Psoas muscle (tissue), 8 donors: ENCODE measurements around the gene TMEM51. TPM values are rescaled to one million over a fixed set of nuclear protein-coding genes. Genes with fewer than 3 reads are reported as not detected.

Experiments used
- ATAC-seq, 4 donors: fragments of 200-7000 bp; cut with Tn5 transposase; one replicate each; pipeline ENCODE4 v1.9.1; 2020; ENCODE audit warnings: moderate library complexity in 3 of 4, mild to moderate bottlenecking in 2 of 4
- DNase-seq, 2 donors: peaks; one replicate each; pipeline ENCODE4 v3.0.0-alpha.2; 2020
- H3K27ac ChIP-seq: fragments of 200-600 bp; one replicate; pipeline ENCODE4 v1.8.0; 2022
- H3K27me3 ChIP-seq, 3 donors: fragments of 200-600 bp in 1 of 3; one replicate each; pipeline versions ENCODE4 v1.6.1 to v1.8.0; 2013 to 2022; ENCODE audit warnings: low read length in 2 of 3, mild to moderate bottlenecking in 2 of 3, moderate library complexity in 1 of 3; ENCODE audit not compliant: insufficient read depth in 3 of 3
- H3K36me3 ChIP-seq, 2 donors: fragments of 200-600 bp in 1 of 2; one replicate each; pipeline versions ENCODE4 v1.6.1 to v1.8.0; 2013 to 2022; ENCODE audit warnings: low read depth in 1 of 2, mild to moderate bottlenecking in 1 of 2, moderate library complexity in 1 of 2; ENCODE audit not compliant: insufficient read depth in 1 of 2
- H3K4me1 ChIP-seq: fragments of 200-600 bp; one replicate; pipeline ENCODE4 v1.8.0; 2022
- H3K4me3 ChIP-seq: fragments of 200-600 bp; one replicate; pipeline ENCODE4 v1.8.0; 2022; ENCODE audit warnings: mild to moderate bottlenecking
- H3K9me3 ChIP-seq: fragments of 200-600 bp; one replicate; pipeline ENCODE4 v1.8.0; 2022
- WGBS, 3 donors: extraction: QIAGEN DNeasy Blood & Tissue Kit; methylation state at CpG; one replicate each; pipeline versions ENCODE4 v1.1.6 to v1.1.7; 2013; 5-methylcytosine and 5-hydroxymethylcytosine counted together
- intact Hi-C, 2 donors: fragments of 100-400 bp; cut with DNase I; formaldehyde crosslinking; loops; one replicate each; pipeline versions ENCODE4 v1.11.0 to v1.14.2; 2022
- polyA plus RNA-seq, 3 donors: library from polyadenylated mRNA; stranded (reverse); fragments of 200-250 nt; gene quantifications; one replicate each; pipeline ENCODE4 v1.2.3, GENCODE V29; 2013
- total RNA-seq, 4 donors: library from RNA; stranded (reverse); fragmentation: NEBNext Ultra II Directional in 2 of 4; extraction: Animal tissue kit (Norgen Biotek cat#: 25700) in 2 of 4; gene quantifications; one replicate each; pipeline versions ENCODE4 v1.2.1 to v1.2.4, GENCODE V29; 2021 to 2023
- TF ChIP-seq, protein P1 (sequence below): fragments of 200-600 bp; IDR thresholded peaks from one replicate; pipeline ENCODE4 v1.8.0; 2022; ENCODE audit warnings: antibody characterized with exemption
- donor health status: healthy with polysubstance abuse.
- donor health status: DM: no; HTN: no; CAD: no; lungs with moderate emphysema.
- donor health status: Bipolar disorder and iron deficiency.
- donor health status: healthy.
- donor health status: DM: yes; HTN: yes; CAD: no.
- donor health status: DM: no; HTN: no; CAD: no.
- donor health status: DM: no; HTN: no; CAD: no.
- donor health status: DM: yes; HTN: yes; CAD: no.

The TMEM51 gene
- total and polyA plus RNA-seq, 7 donors, result 0.67 to 1.7 (median 0.97) TPM

- TF ChIP-seq, protein P1, sequence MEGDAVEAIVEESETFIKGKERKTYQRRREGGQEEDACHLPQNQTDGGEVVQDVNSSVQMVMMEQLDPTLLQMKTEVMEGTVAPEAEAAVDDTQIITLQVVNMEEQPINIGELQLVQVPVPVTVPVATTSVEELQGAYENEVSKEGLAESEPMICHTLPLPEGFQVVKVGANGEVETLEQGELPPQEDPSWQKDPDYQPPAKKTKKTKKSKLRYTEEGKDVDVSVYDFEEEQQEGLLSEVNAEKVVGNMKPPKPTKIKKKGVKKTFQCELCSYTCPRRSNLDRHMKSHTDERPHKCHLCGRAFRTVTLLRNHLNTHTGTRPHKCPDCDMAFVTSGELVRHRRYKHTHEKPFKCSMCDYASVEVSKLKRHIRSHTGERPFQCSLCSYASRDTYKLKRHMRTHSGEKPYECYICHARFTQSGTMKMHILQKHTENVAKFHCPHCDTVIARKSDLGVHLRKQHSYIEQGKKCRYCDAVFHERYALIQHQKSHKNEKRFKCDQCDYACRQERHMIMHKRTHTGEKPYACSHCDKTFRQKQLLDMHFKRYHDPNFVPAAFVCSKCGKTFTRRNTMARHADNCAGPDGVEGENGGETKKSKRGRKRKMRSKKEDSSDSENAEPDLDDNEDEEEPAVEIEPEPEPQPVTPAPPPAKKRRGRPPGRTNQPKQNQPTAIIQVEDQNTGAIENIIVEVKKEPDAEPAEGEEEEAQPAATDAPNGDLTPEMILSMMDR, result no peak
- Histone ChIP-seq H3K27ac (no peak overlapping the region), H3K27me3 (peaks cover 0 to 4% (median 0%) of the 10 kb centered on the region in 3 donors), H3K4me1 (no peaks in the 10 kb centered on the region), H3K36me3 (no peaks in the 10 kb centered on the region), H3K4me3 (no peak overlapping the region), H3K9me3 (no peaks in the 10 kb centered on the region)
- DNase-seq (no peak), ATAC-seq (no peak)
- WGBS, 3 donors, result 71 to 94% (median 80%) methylated on average over 1 of the region's 1 CpG
- intact Hi-C loops, result no loop called here
Observed at GRCh38 chr1:15107058-15107687, 46.4 kb upstream of the TMEM51 start.

- TF ChIP-seq, protein P1, result no peak
- H3K4me3 ChIP-seq, result no peak overlapping the region
- no peaks in the 10 kb centered on the region for H3K4me1 ChIP-seq
- no peak for ATAC-seq
- H3K9me3 ChIP-seq, result no peaks in the 10 kb centered on the region
- WGBS, 3 donors, result 43 to 69% (median 47%) methylated on average over 4 of the region's 4 CpGs
- intact Hi-C loops, result no loop called here
- H3K27me3 ChIP-seq, result peaks cover 0 to 4% (median 0%) of the 10 kb centered on the region in 3 donors
- DNase-seq, result no peak
- no peaks in the 10 kb centered on the region for H3K36me3 ChIP-seq
- no peak overlapping the region for H3K27ac ChIP-seq
Observed at GRCh38 chr1:15107911-15108310, 45.6 kb upstream of the TMEM51 start.

DNA sequence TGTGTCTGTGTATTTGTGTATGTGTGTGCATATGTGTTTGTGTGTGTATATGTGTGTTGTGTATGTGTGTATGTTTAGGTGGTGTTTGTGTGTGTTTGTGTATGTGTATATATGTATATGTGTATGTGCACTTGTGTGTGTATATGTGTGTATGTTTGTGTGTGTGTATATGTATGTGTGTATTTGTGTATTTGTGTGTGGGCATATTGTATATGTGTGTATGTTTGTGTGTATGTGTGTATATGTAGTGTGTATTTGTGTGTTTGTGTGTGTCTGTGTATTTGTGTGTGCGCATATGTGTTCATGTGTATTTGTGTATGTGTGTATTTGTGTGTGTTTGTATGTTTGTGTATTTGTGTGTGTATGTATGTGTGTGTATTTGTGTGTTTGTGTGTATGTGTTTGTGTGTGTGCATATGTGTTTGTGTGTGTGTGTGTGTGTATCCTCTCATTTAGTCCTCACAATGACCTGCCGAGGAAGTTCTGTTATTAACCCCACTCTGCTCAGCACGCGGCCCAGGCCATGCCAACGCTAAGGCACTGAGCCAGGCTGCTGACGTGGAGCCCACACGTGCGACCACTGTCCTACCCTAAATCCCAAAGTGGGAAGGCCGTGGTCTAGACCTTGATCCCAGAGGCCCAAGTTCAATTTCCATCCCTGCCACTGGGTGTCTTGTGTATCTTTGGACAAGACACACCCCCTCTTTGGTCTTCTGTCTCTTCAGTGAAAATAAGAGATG is 43.2 kb upstream of the TMEM51 start:
- H3K4me3 ChIP-seq, result no peak overlapping the region
- no peaks in the 10 kb centered on the region for H3K4me1 ChIP-seq
- H3K27ac ChIP-seq, result no peak overlapping the region
- ATAC-seq, result no peak
- intact Hi-C loops, result no loop called here
- H3K9me3 ChIP-seq, result no peaks in the 10 kb centered on the region
- no peaks in the 10 kb centered on the region for H3K36me3 ChIP-seq
- TF ChIP-seq, protein P1, result no peak
- WGBS, 3 donors, result 77 to 84% (median 80%) methylated on average over 9 of the region's 9 CpGs
- no peak for DNase-seq
- H3K27me3 ChIP-seq, result peaks cover 0 to 4% (median 0%) of the 10 kb centered on the region in 3 donors

GRCh38 chr1:15110867-15111230 is 42.7 kb upstream of the TMEM51 start:
- Histone ChIP-seq H3K27ac (no peak overlapping the region), H3K27me3 (peaks cover 0 to 4% (median 0%) of the 10 kb centered on the region in 3 donors), H3K36me3 (no peaks in the 10 kb centered on the region), H3K4me1 (no peaks in the 10 kb centered on the region), H3K4me3 (no peak overlapping the region), H3K9me3 (no peaks in the 10 kb centered on the region)
- 96 to 100% (median 97%) methylated on average over 2 of the region's 2 CpGs for WGBS, 3 donors
- intact Hi-C loops, result no loop called here
- DNase-seq, result no peak
- ATAC-seq, result no peak
- TF ChIP-seq, protein P1, result no peak
